HepG2 (cell line): ENCODE measurements around the gene CHRNB2. TPM values are rescaled to one million over a fixed set of nuclear protein-coding genes. Genes with fewer than 3 reads are reported as not detected.
A peak's percentile ranks its signal among the peaks of the same experiment; 100 is the strongest.

Source experiments
- BRD4 ChIP-seq: sonication (generic); formaldehyde crosslinking; IDR thresholded peaks from 2 replicates; pipeline ENCODE4 v1.4.0; 2020; ENCODE audit warnings: missing genetic modification reagents
- GFI1 ChIP-seq: sonication (generic); formaldehyde crosslinking; IDR thresholded peaks from 2 replicates; pipeline ENCODE4 v1.5.0; 2020; ENCODE audit warnings: missing genetic modification reagents, mild to moderate bottlenecking, borderline replicate concordance
- KMT2A ChIP-seq: sonication (generic); formaldehyde crosslinking; IDR thresholded peaks from 2 replicates; pipeline ENCODE4 v1.4.0; 2020; ENCODE audit warnings: missing genetic modification reagents
- MAFK ChIP-seq, 2 experiments: IDR thresholded peaks in 1 of 2; conservative IDR thresholded peaks in 1 of 2; 2 replicates each; pipeline ENCODE4 v1.6.1; 2011; ENCODE audit warnings: improper control_type of control experiment in 2 of 2, low read length in 2 of 2
- PHF21A ChIP-seq: sonication (generic); formaldehyde crosslinking; IDR thresholded peaks from 2 replicates; pipeline ENCODE4 v1.5.0; 2020; ENCODE audit warnings: mild to moderate bottlenecking, missing genetic modification reagents
- ZNF17 ChIP-seq: sonication (generic); formaldehyde crosslinking; IDR thresholded peaks from 2 replicates; pipeline ENCODE4 v1.5.0; 2020; ENCODE audit warnings: mild to moderate bottlenecking, missing genetic modification reagents
- ZNF333 ChIP-seq: sonication (generic); formaldehyde crosslinking; IDR thresholded peaks from 2 replicates; pipeline ENCODE4 v1.4.0; 2020; ENCODE audit warnings: mild to moderate bottlenecking, missing genetic modification reagents, borderline replicate concordance
- ZNF749 ChIP-seq: sonication (generic); formaldehyde crosslinking; IDR thresholded peaks from 2 replicates; pipeline ENCODE4 v1.8.0; 2022; ENCODE audit warnings: mild to moderate bottlenecking, missing genetic modification reagents, moderate library complexity, borderline replicate concordance
- ZNF777 ChIP-seq: sonication (generic); formaldehyde crosslinking; IDR thresholded peaks from 2 replicates; pipeline ENCODE4 v1.4.0; 2020; ENCODE audit warnings: missing genetic modification reagents
- polyA plus RNA-seq, 8 experiments: library from polyadenylated mRNA; depleted of rRNA in 3 of 8; stranded (reverse) in 7 of 8; unstranded in 1 of 8; fragments of >200 nt; fragmentation: Illumina TruSeq in 4 of 8; extraction: Trizol in 4 of 8; gene quantifications; 2 replicates each; pipeline versions ENCODE4 v1.2.1 to v1.2.3, GENCODE V29; 2011 to 2016; ENCODE audit warnings: low read depth in 4 of 8, missing spikeins in 1 of 8, mixed read lengths in 1 of 8; ENCODE audit not compliant: insufficient read depth in 1 of 8
- total RNA-seq, 5 experiments: library from RNA; depleted of rRNA; stranded (reverse); fragments of >200 nt; fragmentation: Illumina TruSeq; extraction: Trizol; gene quantifications; 2 replicates each; pipeline ENCODE4 v1.2.3, GENCODE V29; 2016; ENCODE audit warnings: low read depth in 1 of 5
- TF ChIP-seq, protein P1 (sequence below): sonication (generic); formaldehyde crosslinking; IDR thresholded peaks from 2 replicates; pipeline ENCODE4 v1.9.0; 2021; ENCODE audit warnings: mild to moderate bottlenecking, missing genetic modification reagents
- TF ChIP-seq, protein P2 (sequence below): sonication (generic); formaldehyde crosslinking; IDR thresholded peaks from 2 replicates; pipeline ENCODE4 v1.8.1; 2023; ENCODE audit warnings: missing genetic modification reagents, inconsistent platforms, borderline replicate concordance
- TF ChIP-seq, protein P3 (sequence below): sonication (generic); formaldehyde crosslinking; IDR thresholded peaks from 2 replicates; pipeline ENCODE4 v1.5.0; 2020; ENCODE audit warnings: missing genetic modification reagents
- TF ChIP-seq, protein P4 (sequence below): sonication (generic); formaldehyde crosslinking; IDR thresholded peaks from 2 replicates; pipeline ENCODE4 v1.4.0; 2020; ENCODE audit warnings: missing genetic modification reagents, borderline replicate concordance
- TF ChIP-seq, protein P5 (sequence below): sonication (generic); formaldehyde crosslinking; IDR thresholded peaks from 2 replicates; pipeline ENCODE4 v1.5.1; 2020; ENCODE audit warnings: missing genetic modification reagents, mild to moderate bottlenecking, borderline replicate concordance

Gene CHRNB2
- total and polyA plus RNA-seq, 2 of the 13 experiments (the other 11 are each of a cell fraction or from before 2014, with no cell fraction given) = 0.03 to 0.07 TPM

DNA sequence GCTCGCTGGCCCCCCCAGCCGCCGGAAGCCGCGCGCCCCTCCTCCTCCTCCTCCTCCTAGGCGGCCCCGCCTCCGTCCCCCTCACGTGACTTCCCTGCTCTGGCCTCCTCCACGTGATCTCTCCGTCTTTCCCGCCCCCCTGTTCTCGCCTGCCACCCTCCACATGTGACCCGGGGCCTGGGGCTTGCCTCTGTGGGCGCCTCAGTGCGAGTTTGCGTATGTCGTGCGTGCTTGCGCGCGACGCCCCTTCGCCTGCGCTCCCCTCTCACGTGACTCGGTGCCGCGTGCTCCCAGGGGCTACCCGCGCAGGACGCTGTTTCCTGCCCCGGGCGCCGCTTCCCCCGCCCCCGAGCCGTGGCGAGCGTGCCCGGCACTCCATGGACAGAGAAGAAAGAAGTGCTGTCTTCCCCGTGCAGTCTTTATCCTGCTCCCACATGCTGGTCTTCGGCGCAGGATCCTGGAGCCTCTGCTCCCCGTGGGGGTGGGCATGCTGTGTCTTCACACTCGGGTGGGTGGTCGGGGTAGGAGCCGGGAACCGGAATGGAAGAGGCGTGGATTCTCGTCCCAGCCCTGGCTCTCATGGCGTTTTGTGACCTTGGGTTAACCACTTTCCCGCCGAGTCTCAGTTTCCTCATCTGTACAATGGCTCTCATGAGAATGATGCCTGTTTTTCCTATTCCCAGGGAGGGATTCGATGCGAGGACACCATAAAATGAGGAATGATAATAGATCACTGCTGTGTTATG lies 8.7 kb upstream of the CHRNB2 start (continued):
- TF ChIP-seq, protein P1, sequence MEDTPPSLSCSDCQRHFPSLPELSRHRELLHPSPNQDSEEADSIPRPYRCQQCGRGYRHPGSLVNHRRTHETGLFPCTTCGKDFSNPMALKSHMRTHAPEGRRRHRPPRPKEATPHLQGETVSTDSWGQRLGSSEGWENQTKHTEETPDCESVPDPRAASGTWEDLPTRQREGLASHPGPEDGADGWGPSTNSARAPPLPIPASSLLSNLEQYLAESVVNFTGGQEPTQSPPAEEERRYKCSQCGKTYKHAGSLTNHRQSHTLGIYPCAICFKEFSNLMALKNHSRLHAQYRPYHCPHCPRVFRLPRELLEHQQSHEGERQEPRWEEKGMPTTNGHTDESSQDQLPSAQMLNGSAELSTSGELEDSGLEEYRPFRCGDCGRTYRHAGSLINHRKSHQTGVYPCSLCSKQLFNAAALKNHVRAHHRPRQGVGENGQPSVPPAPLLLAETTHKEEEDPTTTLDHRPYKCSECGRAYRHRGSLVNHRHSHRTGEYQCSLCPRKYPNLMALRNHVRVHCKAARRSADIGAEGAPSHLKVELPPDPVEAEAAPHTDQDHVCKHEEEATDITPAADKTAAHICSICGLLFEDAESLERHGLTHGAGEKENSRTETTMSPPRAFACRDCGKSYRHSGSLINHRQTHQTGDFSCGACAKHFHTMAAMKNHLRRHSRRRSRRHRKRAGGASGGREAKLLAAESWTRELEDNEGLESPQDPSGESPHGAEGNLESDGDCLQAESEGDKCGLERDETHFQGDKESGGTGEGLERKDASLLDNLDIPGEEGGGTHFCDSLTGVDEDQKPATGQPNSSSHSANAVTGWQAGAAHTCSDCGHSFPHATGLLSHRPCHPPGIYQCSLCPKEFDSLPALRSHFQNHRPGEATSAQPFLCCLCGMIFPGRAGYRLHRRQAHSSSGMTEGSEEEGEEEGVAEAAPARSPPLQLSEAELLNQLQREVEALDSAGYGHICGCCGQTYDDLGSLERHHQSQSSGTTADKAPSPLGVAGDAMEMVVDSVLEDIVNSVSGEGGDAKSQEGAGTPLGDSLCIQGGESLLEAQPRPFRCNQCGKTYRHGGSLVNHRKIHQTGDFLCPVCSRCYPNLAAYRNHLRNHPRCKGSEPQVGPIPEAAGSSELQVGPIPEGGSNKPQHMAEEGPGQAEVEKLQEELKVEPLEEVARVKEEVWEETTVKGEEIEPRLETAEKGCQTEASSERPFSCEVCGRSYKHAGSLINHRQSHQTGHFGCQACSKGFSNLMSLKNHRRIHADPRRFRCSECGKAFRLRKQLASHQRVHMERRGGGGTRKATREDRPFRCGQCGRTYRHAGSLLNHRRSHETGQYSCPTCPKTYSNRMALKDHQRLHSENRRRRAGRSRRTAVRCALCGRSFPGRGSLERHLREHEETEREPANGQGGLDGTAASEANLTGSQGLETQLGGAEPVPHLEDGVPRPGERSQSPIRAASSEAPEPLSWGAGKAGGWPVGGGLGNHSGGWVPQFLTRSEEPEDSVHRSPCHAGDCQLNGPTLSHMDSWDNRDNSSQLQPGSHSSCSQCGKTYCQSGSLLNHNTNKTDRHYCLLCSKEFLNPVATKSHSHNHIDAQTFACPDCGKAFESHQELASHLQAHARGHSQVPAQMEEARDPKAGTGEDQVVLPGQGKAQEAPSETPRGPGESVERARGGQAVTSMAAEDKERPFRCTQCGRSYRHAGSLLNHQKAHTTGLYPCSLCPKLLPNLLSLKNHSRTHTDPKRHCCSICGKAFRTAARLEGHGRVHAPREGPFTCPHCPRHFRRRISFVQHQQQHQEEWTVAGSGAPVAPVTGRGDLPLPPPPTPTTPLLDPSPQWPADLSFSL (CRISPR knock-in tag) = no peak; the same call in 1 of the 2 replicates
- TF ChIP-seq GFI1 (CRISPR knock-in tag) = peak; percentile 78; the same call in 1 of the 2 replicates
- TF ChIP-seq, protein P2, sequence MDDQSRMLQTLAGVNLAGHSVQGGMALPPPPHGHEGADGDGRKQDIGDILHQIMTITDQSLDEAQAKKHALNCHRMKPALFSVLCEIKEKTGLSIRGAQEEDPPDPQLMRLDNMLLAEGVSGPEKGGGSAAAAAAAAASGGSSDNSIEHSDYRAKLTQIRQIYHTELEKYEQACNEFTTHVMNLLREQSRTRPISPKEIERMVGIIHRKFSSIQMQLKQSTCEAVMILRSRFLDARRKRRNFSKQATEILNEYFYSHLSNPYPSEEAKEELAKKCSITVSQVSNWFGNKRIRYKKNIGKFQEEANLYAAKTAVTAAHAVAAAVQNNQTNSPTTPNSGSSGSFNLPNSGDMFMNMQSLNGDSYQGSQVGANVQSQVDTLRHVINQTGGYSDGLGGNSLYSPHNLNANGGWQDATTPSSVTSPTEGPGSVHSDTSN (CRISPR knock-in tag) = peak; percentile 71; the same call in 1 of the 2 replicates
- TF ChIP-seq KMT2A (CRISPR knock-in tag) = peak; percentile 54
- TF ChIP-seq ZNF333 (CRISPR knock-in tag) = peak; percentile 64; the same call in 1 of the 2 replicates
- TF ChIP-seq ZNF749 (CRISPR knock-in tag) = peak; percentile 99
- no peak for TF ChIP-seq MAFK (conservative IDR thresholded peaks at IDR 0.05 in 1 of 2, IDR thresholded peaks at IDR 0.05 in 1 of 2; ENCODE audit: low read length in 2 of 2)
- peak; percentile 97 for TF ChIP-seq ZNF17 (CRISPR knock-in tag)
- TF ChIP-seq, protein P3, sequence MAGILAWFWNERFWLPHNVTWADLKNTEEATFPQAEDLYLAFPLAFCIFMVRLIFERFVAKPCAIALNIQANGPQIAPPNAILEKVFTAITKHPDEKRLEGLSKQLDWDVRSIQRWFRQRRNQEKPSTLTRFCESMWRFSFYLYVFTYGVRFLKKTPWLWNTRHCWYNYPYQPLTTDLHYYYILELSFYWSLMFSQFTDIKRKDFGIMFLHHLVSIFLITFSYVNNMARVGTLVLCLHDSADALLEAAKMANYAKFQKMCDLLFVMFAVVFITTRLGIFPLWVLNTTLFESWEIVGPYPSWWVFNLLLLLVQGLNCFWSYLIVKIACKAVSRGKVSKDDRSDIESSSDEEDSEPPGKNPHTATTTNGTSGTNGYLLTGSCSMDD (CRISPR knock-in tag) = peak; percentile 87; the same call in 1 of the 2 replicates
- TF ChIP-seq BRD4 = peak; percentile 24; the same call in 1 of the 2 replicates
- TF ChIP-seq, protein P4, sequence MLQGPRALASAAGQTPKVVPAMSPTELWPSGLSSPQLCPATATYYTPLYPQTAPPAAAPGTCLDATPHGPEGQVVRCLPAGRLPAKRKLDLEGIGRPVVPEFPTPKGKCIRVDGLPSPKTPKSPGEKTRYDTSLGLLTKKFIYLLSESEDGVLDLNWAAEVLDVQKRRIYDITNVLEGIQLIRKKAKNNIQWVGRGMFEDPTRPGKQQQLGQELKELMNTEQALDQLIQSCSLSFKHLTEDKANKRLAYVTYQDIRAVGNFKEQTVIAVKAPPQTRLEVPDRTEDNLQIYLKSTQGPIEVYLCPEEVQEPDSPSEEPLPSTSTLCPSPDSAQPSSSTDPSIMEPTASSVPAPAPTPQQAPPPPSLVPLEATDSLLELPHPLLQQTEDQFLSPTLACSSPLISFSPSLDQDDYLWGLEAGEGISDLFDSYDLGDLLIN (CRISPR knock-in tag) = peak; percentile 45; the same call in 1 of the 2 replicates
- 0 out of 2 replicates have a peak, but pooled peaks have one; percentile 63 for TF ChIP-seq PHF21A (CRISPR knock-in tag)
- peak; percentile 73 for TF ChIP-seq ZNF777 (CRISPR knock-in tag)
- TF ChIP-seq, protein P5, sequence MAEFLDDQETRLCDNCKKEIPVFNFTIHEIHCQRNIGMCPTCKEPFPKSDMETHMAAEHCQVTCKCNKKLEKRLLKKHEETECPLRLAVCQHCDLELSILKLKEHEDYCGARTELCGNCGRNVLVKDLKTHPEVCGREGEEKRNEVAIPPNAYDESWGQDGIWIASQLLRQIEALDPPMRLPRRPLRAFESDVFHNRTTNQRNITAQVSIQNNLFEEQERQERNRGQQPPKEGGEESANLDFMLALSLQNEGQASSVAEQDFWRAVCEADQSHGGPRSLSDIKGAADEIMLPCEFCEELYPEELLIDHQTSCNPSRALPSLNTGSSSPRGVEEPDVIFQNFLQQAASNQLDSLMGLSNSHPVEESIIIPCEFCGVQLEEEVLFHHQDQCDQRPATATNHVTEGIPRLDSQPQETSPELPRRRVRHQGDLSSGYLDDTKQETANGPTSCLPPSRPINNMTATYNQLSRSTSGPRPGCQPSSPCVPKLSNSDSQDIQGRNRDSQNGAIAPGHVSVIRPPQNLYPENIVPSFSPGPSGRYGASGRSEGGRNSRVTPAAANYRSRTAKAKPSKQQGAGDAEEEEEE (CRISPR knock-in tag) = no peak
